Endothelial cell (in vitro differentiated cells): ENCODE results near the gene SCFD2. TPM values are rescaled to one million over a fixed set of nuclear protein-coding genes. Genes with fewer than 3 reads are reported as not detected.
"Not testable (repeated sequence)": the region's sequence is repeated elsewhere in the genome, so short reads cannot be mapped to it uniquely, and the experiment has no call there.

ENCODE experiments used
- DNase-seq: peaks from one replicate; pipeline ENCODE4 v3.0.0; 2021; ENCODE audit warnings: low spot score
- H3K27ac Mint-ChIP-seq: one replicate; pipeline ENCODE4 v1.8.0; 2021; ENCODE audit warnings: mixed read lengths, inconsistent platforms; ENCODE audit not compliant: unreplicated experiment
- H3K27me3 Mint-ChIP-seq: one replicate; pipeline ENCODE4 v1.8.0; 2021; ENCODE audit warnings: mild to moderate bottlenecking, moderate library complexity, mixed read lengths, inconsistent platforms; ENCODE audit not compliant: unreplicated experiment
- H3K36me3 Mint-ChIP-seq: one replicate; pipeline ENCODE4 v1.8.0; 2021; ENCODE audit warnings: mild to moderate bottlenecking, low read depth, mixed read lengths, inconsistent platforms; ENCODE audit not compliant: unreplicated experiment
- H3K4me1 Mint-ChIP-seq: one replicate; pipeline ENCODE4 v1.8.0; 2021; ENCODE audit warnings: mild to moderate bottlenecking, mixed read lengths, inconsistent platforms; ENCODE audit not compliant: unreplicated experiment
- H3K4me3 Mint-ChIP-seq: one replicate; pipeline ENCODE4 v1.8.0; 2021; ENCODE audit warnings: mild to moderate bottlenecking, mixed read lengths, inconsistent platforms; ENCODE audit not compliant: unreplicated experiment
- H3K9me3 Mint-ChIP-seq: one replicate; pipeline ENCODE4 v1.8.0; 2021; ENCODE audit warnings: mixed read lengths, inconsistent platforms; ENCODE audit not compliant: unreplicated experiment
- CTCF ChIP-seq: fragments of 200-600 bp; sonication (generic); IDR thresholded peaks from one replicate; pipeline ENCODE4 v1.5.0; 2021; ENCODE audit warnings: antibody characterized with exemption; ENCODE audit not compliant: unreplicated experiment
- total RNA-seq: library from RNA; stranded (reverse); fragmentation: NEBNext Ultra II Directional; extraction: Animal tissue kit (Norgen Biotek cat#: 25700); gene quantifications from one replicate; pipeline ENCODE4 v1.2.1, GENCODE V29; 2021; ENCODE audit not compliant: unreplicated experiment

The SCFD2 gene
- total RNA-seq, 1 donor from 2014 or later = 13.6 TPM

DNA sequence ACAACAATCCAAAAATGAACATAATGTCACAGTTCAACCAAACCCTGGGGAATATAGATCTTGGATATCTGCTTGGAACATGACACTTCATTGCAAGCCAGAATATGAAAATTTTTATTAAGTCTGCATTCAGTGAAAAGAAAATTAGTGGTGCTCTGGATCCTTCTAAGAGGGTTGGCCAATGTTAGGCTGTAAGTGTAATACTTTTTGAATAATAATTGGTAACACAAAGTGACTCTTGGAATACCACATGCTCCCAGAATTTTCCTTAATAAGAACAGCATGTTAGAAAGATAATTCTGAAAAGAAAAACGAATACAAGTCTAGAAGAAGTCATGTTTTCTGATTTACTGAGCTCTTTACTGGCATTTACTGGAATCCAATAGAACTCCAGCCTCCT lies 328.0 kb downstream of the SCFD2 start:
- Mint-ChIP-seq H3K4me3 (no peak overlapping the region), H3K4me1 (no peaks in the 10 kb centered on the region), H3K36me3 (no peaks in the 10 kb centered on the region), H3K9me3 (no peaks in the 10 kb centered on the region), H3K27ac (no peak overlapping the region), H3K27me3 (peaks cover 5% of the 10 kb centered on the region)
- no peak for DNase-seq
- TF ChIP-seq CTCF = no peak

GRCh38 chr4:53032908-53033307 lies 333.0 kb downstream of the SCFD2 start:
- H3K27me3 Mint-ChIP-seq, DNase-seq, H3K27ac Mint-ChIP-seq, H3K4me1 Mint-ChIP-seq, H3K4me3 Mint-ChIP-seq, H3K36me3 Mint-ChIP-seq, H3K9me3 Mint-ChIP-seq: not testable (repeated sequence)

GRCh38 chr4:53026233-53026632 lies 339.6 kb downstream of the SCFD2 start:
- no peak for DNase-seq
- H3K36me3 Mint-ChIP-seq = no peaks in the 10 kb centered on the region
- no peak overlapping the region for H3K27ac Mint-ChIP-seq
- TF ChIP-seq CTCF = no peak
- H3K9me3 Mint-ChIP-seq = no peaks in the 10 kb centered on the region
- no peaks in the 10 kb centered on the region for H3K4me1 Mint-ChIP-seq
- no peaks in the 10 kb centered on the region for H3K27me3 Mint-ChIP-seq
- H3K4me3 Mint-ChIP-seq = no peak overlapping the region

- DNase-seq = no peak
- TF ChIP-seq CTCF = no peak
- Mint-ChIP-seq H3K27me3 (no peaks in the 10 kb centered on the region), H3K27ac (no peak overlapping the region), H3K36me3 (no peaks in the 10 kb centered on the region), H3K9me3 (no peaks in the 10 kb centered on the region), H3K4me3 (no peak overlapping the region), H3K4me1 (no peaks in the 10 kb centered on the region)
Measured at GRCh38 chr4:53023677-53024299, 342.1 kb downstream of the SCFD2 start.

DNA sequence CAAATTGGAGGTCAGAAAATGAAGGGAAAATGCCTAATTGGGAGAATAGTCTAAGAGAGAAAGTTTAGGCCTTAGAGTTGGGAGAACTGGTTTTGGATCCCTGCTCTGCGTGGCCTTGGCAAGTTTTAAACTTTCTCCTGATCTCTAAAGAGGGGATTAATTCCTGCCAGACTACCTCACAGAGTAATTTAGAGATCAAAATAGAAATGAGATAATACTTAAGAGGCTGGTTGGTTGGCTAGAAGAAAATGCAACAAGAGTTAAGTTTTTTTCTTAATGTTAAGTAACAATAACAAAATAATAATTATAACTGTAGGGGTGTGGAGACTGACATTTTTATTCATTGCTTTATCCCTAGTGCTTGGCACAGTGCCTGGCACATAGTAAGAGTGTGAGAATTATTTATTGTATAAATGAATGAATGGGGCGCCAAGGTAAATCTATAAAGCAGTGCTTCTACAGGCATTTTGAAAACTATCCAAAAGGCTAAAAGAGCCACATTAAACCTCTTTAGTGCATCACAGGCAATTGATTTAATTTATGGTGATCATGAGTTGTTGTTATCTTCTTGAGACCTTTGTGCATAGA lies 343.3 kb downstream of the SCFD2 start:
- no peaks in the 10 kb centered on the region for H3K27me3 Mint-ChIP-seq
- no peak overlapping the region for H3K27ac Mint-ChIP-seq
- no peaks in the 10 kb centered on the region for H3K4me1 Mint-ChIP-seq
- H3K36me3 Mint-ChIP-seq = no peaks in the 10 kb centered on the region
- no peak overlapping the region for H3K4me3 Mint-ChIP-seq
- TF ChIP-seq CTCF = no peak
- DNase-seq = no peak
- H3K9me3 Mint-ChIP-seq = no peaks in the 10 kb centered on the region
